Measurements from ENCODE around the gene RIMBP2. TPM values are rescaled to one million over a fixed set of nuclear protein-coding genes. Genes with fewer than 3 reads are reported as not detected.

RIMBP2 gene
- total and polyA plus RNA-seq, 9 of the 15 experiments (the other 6 are each of a cell fraction or from before 2014, with no cell fraction given): not detected

DNA sequence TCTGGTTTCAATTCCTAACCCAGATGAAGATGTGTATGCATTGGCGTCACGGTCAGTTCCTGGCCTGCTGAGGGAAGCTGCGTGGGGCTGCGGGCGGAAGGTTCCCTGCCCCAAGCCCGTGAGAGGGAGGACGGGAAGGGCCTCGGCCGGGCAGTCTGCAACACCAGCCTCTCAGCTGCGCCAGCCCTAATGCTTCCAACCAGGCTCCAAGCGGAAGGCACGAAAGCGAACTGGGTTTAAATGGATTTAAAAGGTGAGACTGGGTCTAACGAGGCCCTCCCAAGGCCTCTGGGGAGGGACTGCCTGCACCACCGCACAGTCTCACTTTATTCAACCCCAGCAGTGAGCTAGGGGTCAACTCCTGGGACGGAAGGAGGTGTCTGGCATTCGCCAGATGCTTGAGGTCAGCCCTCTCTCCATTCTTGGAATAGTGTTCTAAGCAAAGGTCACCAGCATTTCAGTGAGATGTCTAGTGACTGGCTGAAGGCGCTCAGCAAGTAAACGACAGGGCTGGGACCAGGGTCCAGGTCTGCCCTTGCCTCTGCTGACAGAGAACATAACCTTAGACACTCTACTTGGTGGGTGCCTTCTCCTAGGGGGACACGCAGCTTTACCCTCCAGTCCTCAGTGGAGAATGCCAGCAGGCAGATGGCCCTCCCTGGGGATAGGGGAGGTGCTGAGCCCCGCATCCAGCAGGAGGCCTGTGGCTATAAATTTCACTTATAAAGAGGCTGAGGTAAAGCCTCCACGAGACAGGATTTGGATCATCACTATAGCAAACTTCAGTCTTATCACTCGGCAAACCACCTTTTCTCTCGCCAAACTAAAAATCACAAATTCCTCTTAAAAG lies 286.2 kb downstream of the RIMBP2 start:
- H3K9me1 ChIP-seq (ENCODE audit: control insufficient read depth, insufficient read depth, low read length): no peaks in the 10 kb centered on the region
- in situ Hi-C loops (cut with MboI): no loop called here
- H3K4me3 ChIP-seq: no peak overlapping the region
- FAIRE-seq: no peak
- no TSS peak for BruUV-seq (replicated peaks)
- WGBS (ENCODE audit: insufficient coverage, low coverage, missing lambda C conversion rate): 3% methylated on average over 19 of the region's 24 CpGs
- ATAC-seq: no peak
- TF ChIP-seq ZNF740 (CRISPR knock-in tag; IDR thresholded peaks at IDR 0.05) (no peak), ZNF740 (tag; IDR thresholded peaks at IDR 0.05) (no peak), ZFP36 (IDR thresholded peaks at IDR 0.05; ENCODE audit: low read depth, low read length, partially characterized antibody) (no peak)
- H3K9ac ChIP-seq (ENCODE audit: insufficient read depth in 1 of 2, low read depth in 2 of 2, low read length in 2 of 2): no peak overlapping the region
- intact Hi-C loops (cut with micrococcal nuclease): no loop called here
- no peak for DNase-seq (ENCODE audit: extremely low read depth in 1 of 4, low spot score in 3 of 4)
- no peaks in the 10 kb centered on the region; a peak in 1 of 5 replicates for H3K4me1 ChIP-seq (replicated peaks in 1 of 2; ENCODE audit: control insufficient read depth in 2 of 2, insufficient read depth in 2 of 2, low read length in 2 of 2)
- no peak overlapping the region for H3K27ac ChIP-seq (ENCODE audit: extremely low read depth, low read depth, low read length)
- no peaks in the 10 kb centered on the region for H3K79me2 ChIP-seq (ENCODE audit: control insufficient read depth, insufficient read depth, low read length)
- POLR2A ChIA-PET: interaction anchor here (0.7 to 1.0 kb wide), 2 partner anchors 12 to 13 kb away, joined by 3 read pairs; no protein-coding TSS in a partner anchor
- H3K4me2 ChIP-seq (ENCODE audit: insufficient read depth, low read length): no peak overlapping the region
- no peaks in the 10 kb centered on the region for H3K36me3 ChIP-seq (ENCODE audit: control insufficient read depth, insufficient read depth, low read length)
- CTCF ChIA-PET (ENCODE audit: low intra/inter-chr PET ratio): no interaction called here
- H3K9me3 ChIP-seq (replicated peaks; ENCODE audit: control insufficient read depth, insufficient read depth, low read depth, low read length): no peaks in the 10 kb centered on the region
- no peak overlapping the region for H2AFZ ChIP-seq (ENCODE audit: low read depth, low read length)
- H4K20me1 ChIP-seq (replicated peaks; ENCODE audit: control insufficient read depth, insufficient read depth, low read length): peaks cover 11% of the 10 kb centered on the region; the same call in 1 of the 2 replicates
- H3K27me3 ChIP-seq (ENCODE audit: control insufficient read depth in 2 of 2, insufficient read depth in 2 of 2, low read length in 2 of 2): peaks cover 30 to 84% of the 10 kb centered on the region in 2 experiments

All from K562 (cell line).